Inflammatory macrophage (primary cell): Measurements from ENCODE around the gene TSPAN10.

Experiments
- DNase-seq, 2 donors: peaks; one replicate each; pipeline ENCODE4 v3.0.0-alpha.2; 2020 to 2022

Gene TSPAN10

GRCh38 chr17:81635431-81635830 lies 1.6 kb upstream of the TSPAN10 start:
- DNase-seq, result no peak

- DNase-seq, result peak; percentile 9 to 31
Observed at GRCh38 chr17:81635973-81636504, 957 bp upstream of the TSPAN10 start.

- no peak for DNase-seq
Observed at GRCh38 chr17:81638683-81639082, 1.7 kb downstream of the TSPAN10 start.

- no peak for DNase-seq
Observed at GRCh38 chr17:81640011-81640410, 3.0 kb downstream of the TSPAN10 start.

- DNase-seq, result no peak
Observed at GRCh38 chr17:81641825-81642489, 5.0 kb downstream of the TSPAN10 start.

GRCh38 chr17:81644496-81644895 lies 7.5 kb downstream of the TSPAN10 start:
- no peak for DNase-seq

GRCh38 chr17:81644976-81645952 lies 8.3 kb downstream of the TSPAN10 start:
- DNase-seq, result no peak

- DNase-seq, result no peak
Observed at GRCh38 chr17:81646869-81647600, 10.0 kb downstream of the TSPAN10 start.

GRCh38 chr17:81647640-81648012 lies 10.6 kb downstream of the TSPAN10 start:
- no peak for DNase-seq

GRCh38 chr17:81648013-81648706 lies 11.2 kb downstream of the TSPAN10 start:
- no peak for DNase-seq

- no peak for DNase-seq
Observed at GRCh38 chr17:81648707-81649085, 11.7 kb downstream of the TSPAN10 start.

GRCh38 chr17:81650951-81651350 lies 14.0 kb downstream of the TSPAN10 start:
- no peak for DNase-seq

GRCh38 chr17:81651692-81652091 lies 14.7 kb downstream of the TSPAN10 start:
- no peak for DNase-seq

GRCh38 chr17:81652906-81653771 lies 16.1 kb downstream of the TSPAN10 start:
- no peak for DNase-seq

- peak in 1 of 2 donors; percentile 55 for DNase-seq
Observed at GRCh38 chr17:81655378-81656117, 18.6 kb downstream of the TSPAN10 start.

- DNase-seq, result no peak
Observed at GRCh38 chr17:81656118-81656743, 19.2 kb downstream of the TSPAN10 start, which contains the start of gene PDE6G. Gene PDE6G, minus strand, starts transcription at chr17:81656542. Its CDS starts 3,237 bp downstream, at chr17:81653305.

- DNase-seq, result no peak
Observed at GRCh38 chr17:81656835-81657234, 19.8 kb downstream of the TSPAN10 start.

GRCh38 chr17:81659038-81659437 lies 22.0 kb downstream of the TSPAN10 start:
- no peak for DNase-seq

GRCh38 chr17:81660441-81660840 lies 23.4 kb downstream of the TSPAN10 start:
- DNase-seq, result no peak

GRCh38 chr17:81662002-81662401 lies 25.0 kb downstream of the TSPAN10 start:
- DNase-seq, result no peak
